K562 (cell line): ENCODE results near the gene CAVIN1. TPM values are rescaled to one million over a fixed set of nuclear protein-coding genes. Genes with fewer than 3 reads are reported as not detected.

Experiments used
- JUN ChIP-seq, 2 experiments: sonication (generic) in 1 of 2; formaldehyde crosslinking in 1 of 2; IDR thresholded peaks; 2 replicates each; pipeline versions ENCODE4 v1.6.1 to v1.8.0; 2012 to 2022; ENCODE audit warnings: borderline replicate concordance in 2 of 2, mild to moderate bottlenecking in 2 of 2, improper control_type of control experiment in 1 of 2, low read depth in 1 of 2, low read length in 1 of 2, missing genetic modification reagents in 1 of 2
- MYC ChIP-seq, 2 experiments: fragments of 250-450 bp in 1 of 2; sonication (Bioruptor Pico) in 1 of 2; IDR thresholded peaks; 2 replicates each; pipeline versions ENCODE4 v1.5.1 to v1.6.1; 2012 to 2021; ENCODE audit warnings: low read depth in 2 of 2, borderline replicate concordance in 1 of 2, improper control_type of control experiment in 1 of 2, low read length in 1 of 2, mild to moderate bottlenecking in 1 of 2, moderate library complexity in 1 of 2
- RFX5 ChIP-seq: IDR thresholded peaks from 2 replicates; pipeline ENCODE4 v1.6.1; 2011; ENCODE audit warnings: low read depth, mild to moderate bottlenecking, improper control_type of control experiment, low read length
- SMAD4 ChIP-seq: fragments of 250-450 bp; sonication (Bioruptor Pico); conservative IDR thresholded peaks from 2 replicates; pipeline ENCODE4 v1.8.0; 2021; ENCODE audit warnings: inconsistent platforms, mild to moderate bottlenecking, moderate library complexity
- SMARCC2 ChIP-seq: fragments of 450-650 bp; IDR thresholded peaks from 2 replicates; pipeline ENCODE4 v1.6.1; 2017; ENCODE audit warnings: antibody characterized with exemption, moderate library complexity, mild to moderate bottlenecking, low read depth
- ZNF561 ChIP-seq: fragments of 450-650 bp; formaldehyde crosslinking; conservative IDR thresholded peaks from 2 replicates; pipeline ENCODE4 v1.4.0; 2020; ENCODE audit warnings: mild to moderate bottlenecking, moderate library complexity
- polyA plus RNA-seq, 8 experiments: library from polyadenylated mRNA; depleted of rRNA in 4 of 8; stranded (reverse) in 5 of 8; unstranded in 3 of 8; fragments of >200 nt; fragmentation: Nextera tagmentation in 2 of 8; fragmentation: Illumina TruSeq in 1 of 8; extraction: Ambion mirVana in 2 of 8; extraction: Trizol in 1 of 8; gene quantifications; 2 replicates each; pipeline versions ENCODE4 v1.2.1 to v1.2.3, GENCODE V29; 2011 to 2014; ENCODE audit warnings: inconsistent platforms in 1 of 8, missing spikeins in 1 of 8
- total RNA-seq, 7 experiments: library from RNA; depleted of rRNA in 6 of 7; stranded (reverse); fragments of >200 nt in 6 of 7; fragmentation: Illumina TruSeq in 2 of 7; extraction: Trizol in 2 of 7; gene quantifications; 2 replicates each; pipeline versions ENCODE4 v1.2.1 to v1.2.3, GENCODE V29; 2011 to 2021; ENCODE audit warnings: low replicate concordance in 1 of 7
- TF ChIP-seq, protein P1 (sequence below), 2 experiments: fragments of 450-650 bp; conservative IDR thresholded peaks; 2 replicates each; pipeline ENCODE4 v1.6.1; 2017; ENCODE audit warnings: mild to moderate bottlenecking in 2 of 2, moderate library complexity in 2 of 2
- TF ChIP-seq, protein P2 (sequence below): fragments of 450-650 bp; IDR thresholded peaks from 2 replicates; pipeline ENCODE4 v1.6.1; 2016; ENCODE audit warnings: mild to moderate bottlenecking, moderate library complexity
- TF ChIP-seq, protein P3 (sequence below): IDR thresholded peaks from 2 replicates; pipeline ENCODE4 v1.6.1; 2014; ENCODE audit warnings: antibody characterized with exemption
- TF ChIP-seq, protein P4 (sequence below): sonication (generic); formaldehyde crosslinking; IDR thresholded peaks from 2 replicates; pipeline ENCODE4 v1.9.0; 2022; ENCODE audit warnings: mild to moderate bottlenecking, missing genetic modification reagents

CAVIN1 gene
- total and polyA plus RNA-seq, 9 of the 15 experiments (the other 6 are each of a cell fraction or from before 2014, with no cell fraction given), result 6.8 to 162 (median 74.5) TPM

DNA sequence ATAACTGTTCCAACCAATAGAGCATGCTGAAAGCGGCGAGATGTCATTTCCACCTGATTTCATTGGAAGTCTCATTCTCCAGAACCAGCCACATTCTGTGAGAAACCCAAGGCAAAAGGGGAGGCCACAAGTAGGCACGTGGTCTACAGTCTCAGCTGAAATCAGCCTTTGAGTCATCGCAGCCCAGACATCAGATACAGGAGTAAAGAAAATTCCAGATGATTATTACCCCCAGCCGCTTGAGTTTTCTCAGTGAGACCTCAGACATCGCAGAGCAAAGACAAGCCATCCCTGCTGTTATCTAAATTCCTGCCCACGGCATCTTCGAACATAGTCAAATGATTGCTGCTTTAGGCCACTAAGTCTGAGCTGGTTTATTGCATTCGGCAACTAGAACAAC is 57.9 kb downstream of the CAVIN1 start (continued):
- TF ChIP-seq, protein P1, sequence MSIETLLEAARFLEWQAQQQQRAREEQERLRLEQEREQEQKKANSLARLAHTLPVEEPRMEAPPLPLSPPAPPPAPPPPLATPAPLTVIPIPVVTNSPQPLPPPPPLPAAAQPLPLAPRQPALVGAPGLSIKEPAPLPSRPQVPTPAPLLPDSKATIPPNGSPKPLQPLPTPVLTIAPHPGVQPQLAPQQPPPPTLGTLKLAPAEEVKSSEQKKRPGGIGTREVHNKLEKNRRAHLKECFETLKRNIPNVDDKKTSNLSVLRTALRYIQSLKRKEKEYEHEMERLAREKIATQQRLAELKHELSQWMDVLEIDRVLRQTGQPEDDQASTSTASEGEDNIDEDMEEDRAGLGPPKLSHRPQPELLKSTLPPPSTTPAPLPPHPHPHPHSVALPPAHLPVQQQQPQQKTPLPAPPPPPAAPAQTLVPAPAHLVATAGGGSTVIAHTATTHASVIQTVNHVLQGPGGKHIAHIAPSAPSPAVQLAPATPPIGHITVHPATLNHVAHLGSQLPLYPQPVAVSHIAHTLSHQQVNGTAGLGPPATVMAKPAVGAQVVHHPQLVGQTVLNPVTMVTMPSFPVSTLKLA (conservative IDR thresholded peaks at IDR 0.05), result peak in 1 of 2 experiments; percentile 50; a peak in 3 of 4 replicates
- TF ChIP-seq, protein P2, sequence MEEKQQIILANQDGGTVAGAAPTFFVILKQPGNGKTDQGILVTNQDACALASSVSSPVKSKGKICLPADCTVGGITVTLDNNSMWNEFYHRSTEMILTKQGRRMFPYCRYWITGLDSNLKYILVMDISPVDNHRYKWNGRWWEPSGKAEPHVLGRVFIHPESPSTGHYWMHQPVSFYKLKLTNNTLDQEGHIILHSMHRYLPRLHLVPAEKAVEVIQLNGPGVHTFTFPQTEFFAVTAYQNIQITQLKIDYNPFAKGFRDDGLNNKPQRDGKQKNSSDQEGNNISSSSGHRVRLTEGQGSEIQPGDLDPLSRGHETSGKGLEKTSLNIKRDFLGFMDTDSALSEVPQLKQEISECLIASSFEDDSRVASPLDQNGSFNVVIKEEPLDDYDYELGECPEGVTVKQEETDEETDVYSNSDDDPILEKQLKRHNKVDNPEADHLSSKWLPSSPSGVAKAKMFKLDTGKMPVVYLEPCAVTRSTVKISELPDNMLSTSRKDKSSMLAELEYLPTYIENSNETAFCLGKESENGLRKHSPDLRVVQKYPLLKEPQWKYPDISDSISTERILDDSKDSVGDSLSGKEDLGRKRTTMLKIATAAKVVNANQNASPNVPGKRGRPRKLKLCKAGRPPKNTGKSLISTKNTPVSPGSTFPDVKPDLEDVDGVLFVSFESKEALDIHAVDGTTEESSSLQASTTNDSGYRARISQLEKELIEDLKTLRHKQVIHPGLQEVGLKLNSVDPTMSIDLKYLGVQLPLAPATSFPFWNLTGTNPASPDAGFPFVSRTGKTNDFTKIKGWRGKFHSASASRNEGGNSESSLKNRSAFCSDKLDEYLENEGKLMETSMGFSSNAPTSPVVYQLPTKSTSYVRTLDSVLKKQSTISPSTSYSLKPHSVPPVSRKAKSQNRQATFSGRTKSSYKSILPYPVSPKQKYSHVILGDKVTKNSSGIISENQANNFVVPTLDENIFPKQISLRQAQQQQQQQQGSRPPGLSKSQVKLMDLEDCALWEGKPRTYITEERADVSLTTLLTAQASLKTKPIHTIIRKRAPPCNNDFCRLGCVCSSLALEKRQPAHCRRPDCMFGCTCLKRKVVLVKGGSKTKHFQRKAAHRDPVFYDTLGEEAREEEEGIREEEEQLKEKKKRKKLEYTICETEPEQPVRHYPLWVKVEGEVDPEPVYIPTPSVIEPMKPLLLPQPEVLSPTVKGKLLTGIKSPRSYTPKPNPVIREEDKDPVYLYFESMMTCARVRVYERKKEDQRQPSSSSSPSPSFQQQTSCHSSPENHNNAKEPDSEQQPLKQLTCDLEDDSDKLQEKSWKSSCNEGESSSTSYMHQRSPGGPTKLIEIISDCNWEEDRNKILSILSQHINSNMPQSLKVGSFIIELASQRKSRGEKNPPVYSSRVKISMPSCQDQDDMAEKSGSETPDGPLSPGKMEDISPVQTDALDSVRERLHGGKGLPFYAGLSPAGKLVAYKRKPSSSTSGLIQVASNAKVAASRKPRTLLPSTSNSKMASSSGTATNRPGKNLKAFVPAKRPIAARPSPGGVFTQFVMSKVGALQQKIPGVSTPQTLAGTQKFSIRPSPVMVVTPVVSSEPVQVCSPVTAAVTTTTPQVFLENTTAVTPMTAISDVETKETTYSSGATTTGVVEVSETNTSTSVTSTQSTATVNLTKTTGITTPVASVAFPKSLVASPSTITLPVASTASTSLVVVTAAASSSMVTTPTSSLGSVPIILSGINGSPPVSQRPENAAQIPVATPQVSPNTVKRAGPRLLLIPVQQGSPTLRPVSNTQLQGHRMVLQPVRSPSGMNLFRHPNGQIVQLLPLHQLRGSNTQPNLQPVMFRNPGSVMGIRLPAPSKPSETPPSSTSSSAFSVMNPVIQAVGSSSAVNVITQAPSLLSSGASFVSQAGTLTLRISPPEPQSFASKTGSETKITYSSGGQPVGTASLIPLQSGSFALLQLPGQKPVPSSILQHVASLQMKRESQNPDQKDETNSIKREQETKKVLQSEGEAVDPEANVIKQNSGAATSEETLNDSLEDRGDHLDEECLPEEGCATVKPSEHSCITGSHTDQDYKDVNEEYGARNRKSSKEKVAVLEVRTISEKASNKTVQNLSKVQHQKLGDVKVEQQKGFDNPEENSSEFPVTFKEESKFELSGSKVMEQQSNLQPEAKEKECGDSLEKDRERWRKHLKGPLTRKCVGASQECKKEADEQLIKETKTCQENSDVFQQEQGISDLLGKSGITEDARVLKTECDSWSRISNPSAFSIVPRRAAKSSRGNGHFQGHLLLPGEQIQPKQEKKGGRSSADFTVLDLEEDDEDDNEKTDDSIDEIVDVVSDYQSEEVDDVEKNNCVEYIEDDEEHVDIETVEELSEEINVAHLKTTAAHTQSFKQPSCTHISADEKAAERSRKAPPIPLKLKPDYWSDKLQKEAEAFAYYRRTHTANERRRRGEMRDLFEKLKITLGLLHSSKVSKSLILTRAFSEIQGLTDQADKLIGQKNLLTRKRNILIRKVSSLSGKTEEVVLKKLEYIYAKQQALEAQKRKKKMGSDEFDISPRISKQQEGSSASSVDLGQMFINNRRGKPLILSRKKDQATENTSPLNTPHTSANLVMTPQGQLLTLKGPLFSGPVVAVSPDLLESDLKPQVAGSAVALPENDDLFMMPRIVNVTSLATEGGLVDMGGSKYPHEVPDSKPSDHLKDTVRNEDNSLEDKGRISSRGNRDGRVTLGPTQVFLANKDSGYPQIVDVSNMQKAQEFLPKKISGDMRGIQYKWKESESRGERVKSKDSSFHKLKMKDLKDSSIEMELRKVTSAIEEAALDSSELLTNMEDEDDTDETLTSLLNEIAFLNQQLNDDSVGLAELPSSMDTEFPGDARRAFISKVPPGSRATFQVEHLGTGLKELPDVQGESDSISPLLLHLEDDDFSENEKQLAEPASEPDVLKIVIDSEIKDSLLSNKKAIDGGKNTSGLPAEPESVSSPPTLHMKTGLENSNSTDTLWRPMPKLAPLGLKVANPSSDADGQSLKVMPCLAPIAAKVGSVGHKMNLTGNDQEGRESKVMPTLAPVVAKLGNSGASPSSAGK, result peak; percentile 57
- TF ChIP-seq, protein P3, sequence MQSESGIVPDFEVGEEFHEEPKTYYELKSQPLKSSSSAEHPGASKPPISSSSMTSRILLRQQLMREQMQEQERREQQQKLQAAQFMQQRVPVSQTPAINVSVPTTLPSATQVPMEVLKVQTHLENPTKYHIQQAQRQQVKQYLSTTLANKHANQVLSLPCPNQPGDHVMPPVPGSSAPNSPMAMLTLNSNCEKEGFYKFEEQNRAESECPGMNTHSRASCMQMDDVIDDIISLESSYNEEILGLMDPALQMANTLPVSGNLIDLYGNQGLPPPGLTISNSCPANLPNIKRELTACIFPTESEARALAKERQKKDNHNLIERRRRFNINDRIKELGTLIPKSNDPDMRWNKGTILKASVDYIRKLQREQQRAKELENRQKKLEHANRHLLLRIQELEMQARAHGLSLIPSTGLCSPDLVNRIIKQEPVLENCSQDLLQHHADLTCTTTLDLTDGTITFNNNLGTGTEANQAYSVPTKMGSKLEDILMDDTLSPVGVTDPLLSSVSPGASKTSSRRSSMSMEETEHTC, result 0 out of 2 replicates have a peak, but pooled peaks have one; percentile 11
- TF ChIP-seq MYC (IDR thresholded peaks at IDR 0.05; ENCODE audit: low read depth, low read length) (peak; percentile 46), MYC (CRISPR knock-in tag; IDR thresholded peaks at IDR 0.05; ENCODE audit: borderline replicate concordance, low read depth) (no peak), SMARCC2 (no peak), RFX5 (no peak), JUN (IDR thresholded peaks at IDR 0.05; ENCODE audit: borderline replicate concordance, low read depth, low read length) (peak; percentile 54; the same call in 1 of the 2 replicates), JUN (CRISPR knock-in tag; IDR thresholded peaks at IDR 0.05; ENCODE audit: borderline replicate concordance) (no peak), ZNF561 (CRISPR knock-in tag) (no peak), SMAD4 (CRISPR knock-in tag) (0 out of 2 replicates have a peak, but pooled peaks have one; percentile 31)
- TF ChIP-seq, protein P4, sequence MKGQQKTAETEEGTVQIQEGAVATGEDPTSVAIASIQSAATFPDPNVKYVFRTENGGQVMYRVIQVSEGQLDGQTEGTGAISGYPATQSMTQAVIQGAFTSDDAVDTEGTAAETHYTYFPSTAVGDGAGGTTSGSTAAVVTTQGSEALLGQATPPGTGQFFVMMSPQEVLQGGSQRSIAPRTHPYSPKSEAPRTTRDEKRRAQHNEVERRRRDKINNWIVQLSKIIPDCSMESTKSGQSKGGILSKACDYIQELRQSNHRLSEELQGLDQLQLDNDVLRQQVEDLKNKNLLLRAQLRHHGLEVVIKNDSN (CRISPR knock-in tag), result peak; percentile 80
